Heart left ventricle (tissue), 16 donors: ENCODE measurements around the gene TBC1D4. TPM values are rescaled to one million over a fixed set of nuclear protein-coding genes. Genes with fewer than 3 reads are reported as not detected.

ENCODE experiments used
- ATAC-seq, 4 donors: fragments of 200-7000 bp; cut with Tn5 transposase; one replicate each; pipeline ENCODE4 v1.9.1; 2020 to 2022; ENCODE audit warnings: moderate library complexity in 4 of 4, mild to moderate bottlenecking in 3 of 4, moderate number of reproducible peaks in 1 of 4
- DNase-seq, 5 donors: peaks; one replicate each; pipeline ENCODE4 v3.0.0-alpha.2; 2020
- H3K27ac ChIP-seq, 12 donors: fragments of 200-600 bp; sonication (generic) in 4 of 12; one replicate each; pipeline versions ENCODE4 v1.5.0 to v1.8.0; 2016 to 2022; ENCODE audit warnings: mild to moderate bottlenecking in 2 of 12
- H3K27me3 ChIP-seq, 9 donors: fragments of 200-600 bp; sonication (generic) in 2 of 9; one replicate each; pipeline versions ENCODE4 v1.5.1 to v1.8.0; 2016 to 2022; ENCODE audit warnings: mild to moderate bottlenecking in 3 of 9
- H3K36me3 ChIP-seq, 9 donors: fragments of 200-600 bp; sonication (generic) in 2 of 9; one replicate each; pipeline versions ENCODE4 v1.5.0 to v1.8.0; 2018 to 2022; ENCODE audit warnings: mild to moderate bottlenecking in 2 of 9
- H3K4me1 ChIP-seq, 12 donors: fragments of 200-600 bp; sonication (generic) in 4 of 12; one replicate each; pipeline versions ENCODE4 v1.5.0 to v1.8.0; 2016 to 2022; ENCODE audit warnings: mild to moderate bottlenecking in 3 of 12
- H3K4me3 ChIP-seq, 12 donors: fragments of 200-600 bp; sonication (generic) in 4 of 12; one replicate each; pipeline versions ENCODE4 v1.5.0 to v1.8.0; 2017 to 2022; ENCODE audit warnings: mild to moderate bottlenecking in 9 of 12, moderate library complexity in 4 of 12
- H3K9me3 ChIP-seq, 12 donors: fragments of 200-600 bp; sonication (generic) in 4 of 12; one replicate each; pipeline versions ENCODE4 v1.5.0 to v1.8.0; 2016 to 2022; ENCODE audit warnings: mild to moderate bottlenecking in 1 of 12
- CTCF ChIP-seq, 12 donors: fragments of 200-600 bp; sonication (generic) in 4 of 12; IDR thresholded peaks; one replicate each; pipeline versions ENCODE4 v1.5.0 to v1.8.0; 2018 to 2022; ENCODE audit warnings: antibody characterized with exemption in 12 of 12, mild to moderate bottlenecking in 5 of 12
- POLR2A ChIP-seq, 2 donors: fragments of 450-650 bp; IDR thresholded peaks; one replicate each; pipeline ENCODE4 v1.6.1; 2017; ENCODE audit warnings: antibody characterized with exemption in 2 of 2, mild to moderate bottlenecking in 2 of 2, moderate library complexity in 2 of 2
- WGBS, 4 donors: extraction: QIAGEN DNeasy Blood & Tissue Kit in 2 of 4; methylation state at CpG; one replicate each; pipeline versions ENCODE4 v1.1.5 to v1.1.7; 2013 to 2018; 5-methylcytosine and 5-hydroxymethylcytosine counted together
- intact Hi-C, 10 donors: fragments of 100-400 bp; cut with DNase I; formaldehyde crosslinking; loops; one replicate each; pipeline versions ENCODE4 v1.11.1 to v1.14.2; 2022
- polyA plus RNA-seq, 2 donors: library from polyadenylated mRNA; stranded (reverse); fragments of 200-250 nt; gene quantifications; one replicate each; pipeline ENCODE4 v1.2.3, GENCODE V29; 2013
- total RNA-seq, 9 donors: library from RNA; depleted of rRNA in 2 of 9; stranded (reverse); fragments of >200 nt in 2 of 9; fragmentation: NEBNext Ultra II Directional in 3 of 9; extraction: Animal tissue kit (Norgen Biotek cat#: 25700) in 3 of 9; gene quantifications; one replicate each; pipeline versions ENCODE4 v1.1.0 to v1.2.4, GENCODE V29; 2016 to 2023
- donor health status: ischemic (EF 13 %, LVEDD 7.1; RV severe dilation, severe dysfunction).
- donor health status: healthy with polysubstance abuse.
- donor health status: DM: no; HTN: yes; CAD: no.
- donor health status: DM: no; HTN: no; CAD: no.
- donor health status: ischemic (EF 25% LVEDD 6.9; RV normal size, moderate dysfunction).
- donor health status: ischemic (EF 25% LVEDD 5.7; RV mildly dilated, moderate dysfunction).
- donor health status: healthy.
- donor health status: DM: yes; HTN: yes; CAD: no.
- donor health status: ischemic (EF 35%, LVEDD 5.7; RV mildly dilated, moderate dysfunction).
- donor health status: nonischemic (EF 11% LVEDD 7.7; RV severe dilation, severe dysfunction).
- donor health status: DM: yes; HTN: yes; CAD: no.
- donor health status: PGD.
- donor health status: ischemic (EF 29% LVEDD 5.4; RV normal size, mild dysfunction).
- donor health status: nonischemic (EF 23%, LVEDD 6.1; RV moderate dilation, normal function).

The TBC1D4 gene
- total and polyA plus RNA-seq, 11 donors: 26.8 to 158 (median 81.6) TPM

- Histone ChIP-seq H3K27me3 (no peaks in the 10 kb centered on the region), H3K4me3 (no peak overlapping the region), H3K27ac (peak overlapping the region; percentile 63 to 87 (median 78)), H3K36me3 (no peaks in the 10 kb centered on the region), H3K9me3 (no peaks in the 10 kb centered on the region), H3K4me1 (peaks cover 0 to 83% (median 31%) of the 10 kb centered on the region in 12 donors)
- intact Hi-C loops: loop anchor here in 1 of 10 donors (5.0 kb wide), 1 partner anchor 52 kb away; no protein-coding TSS in a partner anchor
- TF ChIP-seq POLR2A (IDR thresholded peaks at IDR 0.05): no peak
- TF ChIP-seq CTCF (IDR thresholded peaks at IDR 0.05): no peak
- 58 to 71% (median 65%) methylated on average over 6 of the region's 6 CpGs for WGBS, 4 donors
- DNase-seq: peak; percentile 50 to 81 (median 65)
- ATAC-seq: peak; percentile 92 to 95 (median 94)
Observed at GRCh38 chr13:75458696-75459422, 23.1 kb downstream of the TBC1D4 start.

- H3K27me3 ChIP-seq: no peaks in the 10 kb centered on the region
- H3K27ac ChIP-seq: no peak overlapping the region
- no peak for ATAC-seq
- DNase-seq: no peak
- intact Hi-C loops: loop anchor here in 1 of 10 donors (5.0 kb wide), 1 partner anchor 49 kb away; no protein-coding TSS in a partner anchor
- H3K4me1 ChIP-seq: peaks cover 0 to 76% (median 34%) of the 10 kb centered on the region in 12 donors
- no peaks in the 10 kb centered on the region for H3K36me3 ChIP-seq
- H3K4me3 ChIP-seq: no peak overlapping the region
- H3K9me3 ChIP-seq: no peaks in the 10 kb centered on the region
- TF ChIP-seq CTCF (IDR thresholded peaks at IDR 0.05) (no peak), POLR2A (IDR thresholded peaks at IDR 0.05) (no peak)
Observed at GRCh38 chr13:75455962-75456361, 26.0 kb downstream of the TBC1D4 start.

- H3K27me3 ChIP-seq: no peaks in the 10 kb centered on the region
- 81 to 85% (median 83%) methylated on average over 1 of the region's 1 CpG for WGBS, 4 donors
- ATAC-seq (no peak), DNase-seq (no peak)
- peaks cover 0 to 63% (median 31%) of the 10 kb centered on the region in 12 donors for H3K4me1 ChIP-seq
- no peak overlapping the region for H3K4me3 ChIP-seq
- peak overlapping the region in 2 of 12 donors; percentile 11 to 15 for H3K27ac ChIP-seq
- no peak for TF ChIP-seq POLR2A (IDR thresholded peaks at IDR 0.05)
- no peak for TF ChIP-seq CTCF (IDR thresholded peaks at IDR 0.05)
- intact Hi-C loops: no loop called here
- H3K9me3 ChIP-seq: no peaks in the 10 kb centered on the region
- H3K36me3 ChIP-seq: no peaks in the 10 kb centered on the region
Observed at GRCh38 chr13:75454497-75454896, 27.5 kb downstream of the TBC1D4 start.

GRCh38 chr13:75452564-75452963, 29.4 kb downstream of the TBC1D4 start:
- intact Hi-C loops: no loop called here
- H3K4me3 ChIP-seq: peak overlapping the region in 4 of 12 donors; percentile 5 to 26 (median 12)

More at GRCh38 chr13:75452564-75452963, 29.4 kb downstream of the TBC1D4 start:
- no peaks in the 10 kb centered on the region for H3K27me3 ChIP-seq
- H3K36me3 ChIP-seq: no peaks in the 10 kb centered on the region
- H3K4me1 ChIP-seq: peaks cover 0 to 45% (median 17%) of the 10 kb centered on the region in 12 donors
- H3K9me3 ChIP-seq: peaks cover 0 to 7% (median 0%) of the 10 kb centered on the region in 12 donors
- no peak for DNase-seq
- peak overlapping the region in 10 of 12 donors; percentile 22 to 48 (median 33) for H3K27ac ChIP-seq
- WGBS, 4 donors: 46 to 55% (median 50%) methylated on average over 8 of the region's 8 CpGs
- no peak for TF ChIP-seq POLR2A (IDR thresholded peaks at IDR 0.05)
- no peak for TF ChIP-seq CTCF (IDR thresholded peaks at IDR 0.05)
- peak in 2 of 4 donors; percentile 38 to 48 for ATAC-seq
